B cell (primary cell): Measurements from ENCODE around the gene RAD23A.

Experiments
- CTCF ChIP-seq: fragments of 200-600 bp; IDR thresholded peaks from one replicate; pipeline ENCODE4 v1.8.0; 2022; ENCODE audit warnings: antibody characterized with exemption, mild to moderate bottlenecking
- EZH2 ChIP-seq: IDR thresholded peaks from 2 replicates; pipeline ENCODE4 v1.6.1; 2012; ENCODE audit warnings: borderline replicate concordance, low read depth, mild to moderate bottlenecking, moderate library complexity, low read length; ENCODE audit not compliant: insufficient read depth, poor library complexity, severe bottlenecking

- TF ChIP-seq CTCF (no peak), EZH2 (no peak)
These were observed 5.7 kb upstream of the RAD23A start for GRCh38 chr19:12939975-12940423.
